Trophoblast cell (in vitro differentiated cells and primary cell): ENCODE results near the gene SND1.

Experiments
- DNase-seq, 2 donors: peaks; one replicate each; pipeline ENCODE4 v3.0.0-alpha.2; 2016
- H2AFZ ChIP-seq: 2 replicates; pipeline ENCODE4 v1.6.1; 2013; ENCODE audit warnings: low read length, moderate library complexity, mild to moderate bottlenecking; ENCODE audit not compliant: insufficient read depth, poor library complexity
- H2AK5ac ChIP-seq: 2 replicates; pipeline ENCODE4 v1.6.1; 2013; ENCODE audit warnings: mild to moderate bottlenecking, low read length
- H2BK120ac ChIP-seq: 2 replicates; pipeline ENCODE4 v1.6.1; 2013; ENCODE audit warnings: low read length, mild to moderate bottlenecking, moderate library complexity; ENCODE audit not compliant: insufficient read depth, poor library complexity
- H2BK12ac ChIP-seq: 2 replicates; pipeline ENCODE4 v1.6.1; 2013; ENCODE audit warnings: mild to moderate bottlenecking, low read length, moderate library complexity
- H2BK5ac ChIP-seq: 2 replicates; pipeline ENCODE4 v1.6.1; 2013; ENCODE audit warnings: low read length, low read depth, moderate library complexity, mild to moderate bottlenecking; ENCODE audit not compliant: poor library complexity
- H3K14ac ChIP-seq: 2 replicates; pipeline ENCODE4 v1.6.1; 2013; ENCODE audit warnings: mild to moderate bottlenecking, low read length
- H3K18ac ChIP-seq: 2 replicates; pipeline ENCODE4 v1.6.1; 2013; ENCODE audit warnings: mild to moderate bottlenecking, low read length
- H3K23ac ChIP-seq: 2 replicates; pipeline ENCODE4 v1.6.1; 2013; ENCODE audit warnings: low read length
- H3K27ac ChIP-seq: 2 replicates; pipeline ENCODE4 v1.5.1; 2013; ENCODE audit warnings: low read depth, mild to moderate bottlenecking, inconsistent platforms, low read length, moderate library complexity
- H3K27me3 ChIP-seq: 2 replicates; pipeline ENCODE4 v1.6.1; 2013; ENCODE audit warnings: inconsistent platforms, mild to moderate bottlenecking, low read length, moderate library complexity; ENCODE audit not compliant: insufficient read depth
- H3K36me3 ChIP-seq, 2 experiments: 1 replicate in 1 of 2; 2 replicates in 1 of 2; pipeline ENCODE4 v1.6.1; 2013; ENCODE audit warnings: low read length in 2 of 2, mild to moderate bottlenecking in 2 of 2, moderate library complexity in 1 of 2; ENCODE audit not compliant: insufficient read depth in 2 of 2, control insufficient read depth in 1 of 2
- H3K4ac ChIP-seq: 2 replicates; pipeline ENCODE4 v1.6.1; 2013; ENCODE audit warnings: low read depth, mild to moderate bottlenecking, low read length, moderate library complexity
- H3K4me1 ChIP-seq, 2 experiments: 1 replicate in 1 of 2; 2 replicates in 1 of 2; pipeline ENCODE4 v1.6.1; 2013; ENCODE audit warnings: low read length in 2 of 2, mild to moderate bottlenecking in 2 of 2, moderate library complexity in 1 of 2; ENCODE audit not compliant: insufficient read depth in 2 of 2, control insufficient read depth in 1 of 2
- H3K4me2 ChIP-seq: 2 replicates; pipeline ENCODE4 v1.6.1; 2013; ENCODE audit warnings: inconsistent platforms, mild to moderate bottlenecking, low read length, moderate library complexity
- H3K4me3 ChIP-seq: 2 replicates; pipeline ENCODE4 v1.5.1; 2013; ENCODE audit warnings: mild to moderate bottlenecking, low read depth, low read length, inconsistent platforms
- H3K79me1 ChIP-seq: one replicate; pipeline ENCODE4 v1.6.1; 2013; ENCODE audit warnings: low read length
- H3K79me2 ChIP-seq: 2 replicates; pipeline ENCODE4 v1.6.1; 2013; ENCODE audit warnings: low read length, mild to moderate bottlenecking; ENCODE audit not compliant: control insufficient read depth, insufficient read depth, poor library complexity
- H3K9ac ChIP-seq: 2 replicates; pipeline ENCODE4 v1.6.1; 2013; ENCODE audit warnings: mild to moderate bottlenecking, low read length
- H3K9me3 ChIP-seq: 2 replicates; pipeline ENCODE4 v1.6.1; 2013; ENCODE audit warnings: low read depth, mild to moderate bottlenecking, control low read depth, inconsistent platforms, low read length; ENCODE audit not compliant: insufficient read depth
- H4K12ac ChIP-seq: 2 replicates; pipeline ENCODE4 v1.6.1; 2013; ENCODE audit warnings: low read depth, mild to moderate bottlenecking, low read length, moderate library complexity
- H4K8ac ChIP-seq: 2 replicates; pipeline ENCODE4 v1.6.1; 2013; ENCODE audit warnings: low read depth, mild to moderate bottlenecking, low read length, moderate library complexity
- H4K91ac ChIP-seq: one replicate; pipeline ENCODE4 v1.6.1; 2013; ENCODE audit warnings: low read depth, mild to moderate bottlenecking, low read length, moderate library complexity
- WGBS: extraction: QIAGEN DNeasy Blood & Tissue Kit; methylation state at CpG from one replicate; pipeline ENCODE4 v1.1.7; 2013; ENCODE audit warnings: missing lambda C conversion rate; ENCODE audit not compliant: insufficient read length, insufficient coverage; ENCODE audit errors: extremely low coverage; 5-methylcytosine and 5-hydroxymethylcytosine counted together

The SND1 gene

DNA sequence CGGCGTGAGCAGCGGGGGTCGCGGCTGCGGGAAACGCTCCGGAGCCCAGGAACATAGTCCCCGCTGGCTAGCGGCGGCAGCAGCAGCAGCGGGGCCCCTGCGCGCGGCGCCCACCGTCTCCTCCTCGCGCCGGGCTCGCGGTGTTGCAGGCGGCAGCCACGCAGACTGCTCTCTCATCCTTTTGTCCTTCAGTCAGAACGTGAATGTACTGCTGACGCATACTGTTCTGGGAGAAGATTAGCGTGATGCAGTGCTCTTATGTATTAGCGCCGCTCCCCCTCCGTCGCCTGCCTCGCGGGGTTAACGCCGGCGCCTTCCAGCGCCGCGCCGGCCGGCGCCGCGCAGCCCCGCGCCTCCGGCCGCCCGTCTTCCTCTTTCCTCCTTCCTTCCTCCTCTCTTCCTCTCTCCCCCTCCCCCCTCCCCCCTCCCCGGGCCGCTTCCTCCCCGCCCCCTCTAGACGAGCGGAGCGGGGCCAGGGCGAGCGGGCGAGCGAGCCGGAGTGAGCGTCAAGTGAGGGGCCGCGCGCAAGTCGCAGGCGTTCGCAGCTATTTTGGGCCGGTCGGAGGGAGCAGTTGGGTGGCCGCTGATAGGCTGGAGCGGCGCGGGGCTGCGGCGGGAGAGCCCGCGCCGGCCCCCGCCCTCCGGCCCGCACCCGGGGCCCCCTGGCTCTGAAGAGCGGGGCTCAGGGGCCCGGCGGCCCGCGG, 380.1 kb downstream of the SND1 start:
- Histone ChIP-seq H4K8ac (no peak overlapping the region), H2BK120ac (no peak overlapping the region), H3K36me3 (peaks cover 11 to 14% of the 10 kb centered on the region in 2 experiments), H3K4me3 (peak overlapping the region; percentile 76), H3K27me3 (peaks cover 8% of the 10 kb centered on the region), H2AFZ (no peak overlapping the region), H2BK12ac (no peak overlapping the region), H2BK5ac (no peak overlapping the region), H3K18ac (no peak overlapping the region), H3K4ac (no peak overlapping the region), H3K4me1 (peaks cover 9 to 14% of the 10 kb centered on the region in 2 experiments), H3K79me1 (no peaks in the 10 kb centered on the region), H3K23ac (no peak overlapping the region), H3K14ac (no peak overlapping the region), H3K79me2 (no peaks in the 10 kb centered on the region), H3K4me2 (peak overlapping the region; percentile 97), H3K27ac (no peak overlapping the region), H3K9ac (no peak overlapping the region), H4K12ac (no peak overlapping the region), H2AK5ac (no peak overlapping the region), H4K91ac (peak overlapping the region; percentile 5), H3K9me3 (peaks cover 6% of the 10 kb centered on the region)
- no peak for DNase-seq
- WGBS: no CpG with 5 or more reads among the region's 87 CpGs

DNA sequence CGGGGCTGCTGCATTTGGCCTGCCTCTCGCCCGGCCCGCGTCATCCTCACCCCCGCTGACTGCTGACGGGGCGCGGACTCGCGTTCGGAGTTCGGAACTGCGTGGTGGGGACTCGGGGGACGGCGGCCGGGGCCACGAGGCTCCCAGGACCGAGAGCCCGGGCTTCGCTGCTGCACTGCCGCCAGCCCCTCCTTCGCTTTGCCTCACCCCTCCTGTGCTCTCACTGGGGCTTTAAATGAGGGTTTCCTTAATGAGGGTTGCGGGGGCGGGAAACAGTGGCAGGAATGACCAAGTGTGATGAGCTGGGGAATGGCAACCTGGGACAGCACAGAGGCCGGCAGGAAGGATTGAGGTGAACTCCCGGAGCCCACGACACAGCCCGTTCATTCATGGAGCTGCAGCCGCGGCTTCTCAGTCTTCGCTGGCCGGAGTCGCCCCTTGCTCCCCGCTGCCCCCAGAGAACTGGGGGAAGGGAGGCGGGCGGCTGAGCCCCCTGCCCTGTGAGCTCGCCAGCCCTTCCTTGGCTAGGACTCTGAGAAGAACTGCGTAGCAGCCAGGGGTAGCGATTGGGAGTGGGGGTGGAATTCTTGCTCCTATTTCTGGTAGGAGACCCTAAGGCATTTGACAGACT, 380.7 kb downstream of the SND1 start:
- Histone ChIP-seq H3K36me3 (peaks cover 11% of the 10 kb centered on the region in 2 experiments), H3K4me1 (peaks cover 9 to 14% of the 10 kb centered on the region in 2 experiments), H3K4me3 (peak overlapping the region; percentile 58), H4K8ac (no peak overlapping the region), H3K4ac (no peak overlapping the region), H2AK5ac (no peak overlapping the region), H3K14ac (no peak overlapping the region), H3K4me2 (peak overlapping the region; percentile 97), H4K12ac (no peak overlapping the region), H3K27ac (no peak overlapping the region), H3K18ac (no peak overlapping the region), H3K27me3 (peaks cover 8% of the 10 kb centered on the region), H3K79me2 (no peaks in the 10 kb centered on the region), H2BK5ac (no peak overlapping the region), H3K23ac (no peak overlapping the region), H2AFZ (no peak overlapping the region), H3K79me1 (no peaks in the 10 kb centered on the region), H3K9me3 (peaks cover 6% of the 10 kb centered on the region), H2BK12ac (no peak overlapping the region), H3K9ac (no peak overlapping the region), H4K91ac (peak overlapping the region; percentile 5), H2BK120ac (no peak overlapping the region)
- no peak for DNase-seq
- no CpG with 5 or more reads among the region's 41 CpGs for WGBS

DNA sequence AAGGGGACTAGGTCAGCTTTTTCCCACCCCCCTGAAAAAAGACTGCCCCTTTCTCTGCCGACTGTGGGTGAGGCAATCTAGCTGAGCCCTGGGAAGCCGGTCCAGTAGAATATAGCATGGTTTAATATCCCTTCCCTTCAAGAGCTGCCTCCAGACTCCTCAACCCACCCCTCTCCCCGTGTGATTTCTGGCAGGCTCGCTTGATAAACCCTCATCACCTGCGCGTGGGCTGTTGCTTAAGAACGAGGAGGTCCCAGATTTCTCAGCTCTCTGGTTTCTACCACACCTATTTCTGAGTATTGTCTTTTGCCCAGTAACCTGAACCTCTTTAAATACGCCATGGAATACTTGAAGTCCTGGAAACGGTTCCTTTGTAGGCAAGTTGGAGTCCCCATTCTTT, 381.3 kb downstream of the SND1 start:
- Histone ChIP-seq H2BK12ac (no peak overlapping the region), H3K27me3 (peaks cover 8% of the 10 kb centered on the region), H3K14ac (no peak overlapping the region)

DNA sequence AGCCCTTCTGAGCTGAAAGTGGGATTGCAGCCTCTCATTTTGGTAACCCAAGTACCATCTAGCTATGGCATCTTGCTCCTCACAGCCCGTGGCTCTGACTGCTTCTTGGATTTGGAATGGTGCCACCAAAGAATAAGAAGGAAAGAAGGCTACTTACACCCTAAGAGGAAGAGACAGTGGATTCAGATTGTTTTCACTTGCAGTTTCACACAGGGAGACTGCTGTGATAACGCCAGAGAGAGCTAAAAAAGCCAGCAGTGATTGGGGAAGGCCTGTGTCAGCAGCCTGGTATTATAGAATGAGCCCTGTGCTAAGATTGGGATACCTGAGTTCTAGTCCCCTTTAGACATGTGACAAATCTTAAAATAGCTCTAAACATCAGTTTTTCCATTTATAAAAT, 382.8 kb downstream of the SND1 start:
- Histone ChIP-seq H3K4ac (no peak overlapping the region), H3K18ac (no peak overlapping the region)
- WGBS: no CpG with 5 or more reads among the region's 2 CpGs

More for the DNA sequence above, 381.3 kb downstream of the SND1 start:
- peaks cover 6% of the 10 kb centered on the region for H3K9me3 ChIP-seq
- no peak overlapping the region for H3K23ac ChIP-seq
- H2AK5ac ChIP-seq: no peak overlapping the region
- H3K79me1 ChIP-seq: no peaks in the 10 kb centered on the region
- no peak overlapping the region for H3K4me3 ChIP-seq
- H2BK5ac ChIP-seq: no peak overlapping the region
- no peak overlapping the region for H3K18ac ChIP-seq
- no peak overlapping the region for H4K91ac ChIP-seq
- no peak overlapping the region for H2AFZ ChIP-seq
- no CpG with 5 or more reads among the region's 9 CpGs for WGBS
- no peaks in the 10 kb centered on the region for H3K79me2 ChIP-seq
- H3K9ac ChIP-seq: no peak overlapping the region
- DNase-seq: no peak
- peak overlapping the region; percentile 97 for H3K4me2 ChIP-seq
- no peak overlapping the region for H4K12ac ChIP-seq
- H3K27ac ChIP-seq: no peak overlapping the region
- H2BK120ac ChIP-seq: no peak overlapping the region
- H3K4me1 ChIP-seq: peaks cover 9 to 14% of the 10 kb centered on the region in 2 experiments
- H4K8ac ChIP-seq: no peak overlapping the region
- H3K4ac ChIP-seq: no peak overlapping the region
- H3K36me3 ChIP-seq: peaks cover 11% of the 10 kb centered on the region in 2 experiments

More for the DNA sequence above, 382.8 kb downstream of the SND1 start:
- H3K36me3 ChIP-seq: peaks cover 0 to 5% of the 10 kb centered on the region in 2 experiments
- no peak overlapping the region for H3K14ac ChIP-seq
- H4K12ac ChIP-seq: no peak overlapping the region
- no peaks in the 10 kb centered on the region for H3K79me2 ChIP-seq
- H3K79me1 ChIP-seq: no peaks in the 10 kb centered on the region
- H3K27ac ChIP-seq: no peak overlapping the region
- no peak overlapping the region for H2BK120ac ChIP-seq
- H3K27me3 ChIP-seq: peaks cover 8% of the 10 kb centered on the region
- peaks cover 4% of the 10 kb centered on the region for H3K9me3 ChIP-seq
- no peak overlapping the region for H4K8ac ChIP-seq
- H2AK5ac ChIP-seq: no peak overlapping the region
- H3K4me1 ChIP-seq: peaks cover 9 to 14% of the 10 kb centered on the region in 2 experiments
- DNase-seq: no peak
- H2AFZ ChIP-seq: no peak overlapping the region
- no peak overlapping the region for H4K91ac ChIP-seq
- no peak overlapping the region for H2BK5ac ChIP-seq
- no peak overlapping the region for H2BK12ac ChIP-seq
- H3K9ac ChIP-seq: no peak overlapping the region
- no peak overlapping the region for H3K4me3 ChIP-seq
- no peak overlapping the region for H3K23ac ChIP-seq
- no peak overlapping the region for H3K4me2 ChIP-seq
